Transverse colon (tissue), 4 donors: ENCODE data around the gene ATP5MK. TPM values are rescaled to one million over a fixed set of nuclear protein-coding genes. Genes with fewer than 3 reads are reported as not detected.

ENCODE experiments used
- DNase-seq: peaks from one replicate; pipeline ENCODE4 v3.0.0-alpha.2; 2019
- H3K27ac ChIP-seq, 4 donors: fragments of 200-600 bp; sonication (generic); 2 replicates each; pipeline ENCODE4 v1.5.1; 2016 to 2018; ENCODE audit warnings: inconsistent platforms in 4 of 4
- H3K27me3 ChIP-seq: fragments of 200-600 bp; sonication (generic); 2 replicates; pipeline ENCODE4 v1.5.1; 2017; ENCODE audit warnings: inconsistent platforms
- H3K36me3 ChIP-seq, 4 donors: fragments of 200-600 bp; sonication (generic); 2 replicates each; pipeline ENCODE4 v1.5.1; 2017 to 2019; ENCODE audit warnings: inconsistent platforms in 4 of 4
- H3K4me1 ChIP-seq, 4 donors: fragments of 200-600 bp; sonication (generic); 2 replicates each; pipeline ENCODE4 v1.5.1; 2017 to 2020; ENCODE audit warnings: inconsistent platforms in 4 of 4
- H3K4me3 ChIP-seq, 4 donors: fragments of 200-600 bp; sonication (generic); 1 replicate in 1 of 4; 2 replicates in 3 of 4; pipeline versions ENCODE4 v1.5.1 to v1.6.1; 2017 to 2019; ENCODE audit warnings: inconsistent platforms in 4 of 4
- H3K9me3 ChIP-seq, 2 donors: fragments of 200-600 bp; sonication (generic); 2 replicates each; pipeline ENCODE4 v1.5.1; 2017 to 2019; ENCODE audit warnings: inconsistent platforms in 2 of 2
- CTCF ChIP-seq, 5 experiments: fragments of 200-600 bp in 3 of 5; fragments of 450-650 bp in 2 of 5; sonication (generic) in 3 of 5; IDR thresholded peaks; 1 replicate in 2 of 5; 2 replicates in 3 of 5; pipeline ENCODE4 v1.5.1; 2016 to 2017; ENCODE audit warnings: antibody characterized with exemption in 5 of 5, inconsistent platforms in 3 of 5, mild to moderate bottlenecking in 2 of 5, moderate library complexity in 1 of 5
- EP300 ChIP-seq: sonication (generic); formaldehyde crosslinking; IDR thresholded peaks from one replicate; pipeline ENCODE4 v1.6.1; 2017; ENCODE audit warnings: antibody characterized with exemption, low read depth
- POLR2A ChIP-seq: fragments of 450-650 bp; IDR thresholded peaks from one replicate; pipeline ENCODE4 v1.6.1; 2016; ENCODE audit warnings: antibody characterized with exemption, mild to moderate bottlenecking, moderate library complexity
- POLR2AphosphoS5 ChIP-seq, 3 donors: sonication (generic); formaldehyde crosslinking; IDR thresholded peaks; one replicate each; pipeline ENCODE4 v1.6.1; 2016; ENCODE audit warnings: antibody characterized with exemption in 3 of 3
- WGBS, 2 donors: methylation state at CpG; one replicate each; pipeline ENCODE4 v1.1.5; 2018; ENCODE audit warnings: low coverage in 1 of 2; 5-methylcytosine and 5-hydroxymethylcytosine counted together
- in situ Hi-C, 4 donors: fragments of 200-750 bp; cut with MboI; loops; one replicate each; pipeline versions ENCODE4 v1.15.0 to v1.15.1; 2017; ENCODE audit warnings: low sequenced_read_pairs in 3 of 4, low pct_ligation_motif_present in 1 of 4, low pct_unique_long_range_greater_than_20kb in 1 of 4
- intact Hi-C: fragments of 100-400 bp; cut with DNase I; formaldehyde crosslinking; loops from one replicate; pipeline ENCODE4 v1.15.1; 2023; ENCODE audit warnings: low total_unique reads
- total RNA-seq, 4 donors: library from RNA; depleted of rRNA; stranded (reverse); fragments of >200 nt; gene quantifications; one replicate each; pipeline ENCODE4 v1.1.0, GENCODE V29; 2016

ATP5MK gene
- total RNA-seq, 4 donors from 2014 or later: 13.7 to 415 (median 216) TPM

DNA sequence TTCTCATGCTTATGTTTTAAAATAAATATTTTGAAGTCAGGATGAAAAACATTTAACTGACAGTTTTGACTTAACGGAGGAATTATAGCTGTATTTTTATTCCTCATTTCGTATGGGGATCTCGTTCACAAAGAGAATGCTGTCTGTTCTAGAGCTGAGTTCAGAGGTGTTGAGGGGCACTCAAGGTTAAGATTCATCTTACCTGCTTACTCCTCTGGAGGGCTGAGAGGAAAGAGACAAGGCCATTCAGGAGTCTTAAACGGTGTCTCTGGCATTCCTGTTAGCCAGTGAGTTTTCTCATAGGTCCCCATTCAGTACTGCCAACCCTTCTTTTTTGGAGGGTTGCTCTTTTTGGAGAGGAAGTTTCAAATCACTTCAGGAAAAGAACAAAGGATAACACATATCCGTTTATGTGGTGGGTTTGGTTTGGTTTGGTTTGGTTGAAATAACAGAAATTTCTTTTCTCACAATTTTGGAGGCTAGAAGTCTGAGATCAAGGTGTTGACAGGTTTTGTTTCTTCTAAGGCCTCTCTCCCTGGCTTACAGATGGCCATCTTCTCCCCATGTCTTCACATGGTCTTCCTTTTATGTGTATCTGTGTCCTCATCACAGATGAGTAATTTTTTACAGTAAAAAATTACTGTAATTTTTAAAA lies 32.8 kb upstream of the ATP5MK start:
- intact Hi-C loops: no loop called here
- Histone ChIP-seq H3K4me3 (no peak overlapping the region), H3K9me3 (no peaks in the 10 kb centered on the region), H3K27me3 (no peaks in the 10 kb centered on the region), H3K27ac (no peak overlapping the region), H3K36me3 (peaks cover 0 to 36% (median 14%) of the 10 kb centered on the region in 4 donors), H3K4me1 (no peaks in the 10 kb centered on the region)
- DNase-seq: no peak
- in situ Hi-C loops: loop anchor here in 1 of 4 donors (10.0 kb wide), 1 partner anchor 56 kb away; no protein-coding TSS in a partner anchor
- WGBS, 2 donors: 73 to 89% methylated on average over 4 to 5 of the region's 5 CpGs
- TF ChIP-seq CTCF (IDR thresholded peaks at IDR 0.05) (no peak), POLR2AphosphoS5 (IDR thresholded peaks at IDR 0.05) (no peak), POLR2A (no peak), EP300 (no peak)

- DNase-seq: no peak
- in situ Hi-C loops (loop anchor here in 1 of 4 donors (10.0 kb wide), 1 partner anchor 57 kb away; no protein-coding TSS in a partner anchor), intact Hi-C loops (no loop called here)
- no peak overlapping the region for H3K4me3 ChIP-seq
- peaks cover 0 to 39% (median 18%) of the 10 kb centered on the region in 4 donors for H3K36me3 ChIP-seq
- H3K4me1 ChIP-seq: no peaks in the 10 kb centered on the region
- H3K27ac ChIP-seq: no peak overlapping the region
- TF ChIP-seq EP300 (no peak), CTCF (IDR thresholded peaks at IDR 0.05) (no peak), POLR2A (no peak), POLR2AphosphoS5 (IDR thresholded peaks at IDR 0.05) (no peak)
- no peaks in the 10 kb centered on the region for H3K9me3 ChIP-seq
- WGBS, 2 donors: 88 to 96% methylated on average over 5 to 9 of the region's 9 CpGs
- no peaks in the 10 kb centered on the region for H3K27me3 ChIP-seq
These were observed 31.6 kb upstream of the ATP5MK start for GRCh38 chr10:103427866-103428265.

GRCh38 chr10:103423748-103424147 lies 27.5 kb upstream of the ATP5MK start:
- intact Hi-C loops (no loop called here), in situ Hi-C loops (loop anchor here in 2 of 4 donors (10.0 to 25.0 kb wide), 2 partner anchors 61 to 264 kb away; no protein-coding TSS in a partner anchor)
- 20 to 95% methylated on average over 1 to 5 of the region's 5 CpGs for WGBS, 2 donors
- no peak overlapping the region for H3K27ac ChIP-seq
- no peaks in the 10 kb centered on the region for H3K4me1 ChIP-seq
- H3K36me3 ChIP-seq: peaks cover 0 to 44% (median 15%) of the 10 kb centered on the region in 4 donors
- H3K4me3 ChIP-seq: no peak overlapping the region
- no peaks in the 10 kb centered on the region for H3K9me3 ChIP-seq
- DNase-seq: no peak
- H3K27me3 ChIP-seq: no peaks in the 10 kb centered on the region
- TF ChIP-seq CTCF (IDR thresholded peaks at IDR 0.05): no peak
- TF ChIP-seq POLR2A: no peak
- no peak for TF ChIP-seq EP300
- TF ChIP-seq POLR2AphosphoS5 (IDR thresholded peaks at IDR 0.05): no peak

DNA sequence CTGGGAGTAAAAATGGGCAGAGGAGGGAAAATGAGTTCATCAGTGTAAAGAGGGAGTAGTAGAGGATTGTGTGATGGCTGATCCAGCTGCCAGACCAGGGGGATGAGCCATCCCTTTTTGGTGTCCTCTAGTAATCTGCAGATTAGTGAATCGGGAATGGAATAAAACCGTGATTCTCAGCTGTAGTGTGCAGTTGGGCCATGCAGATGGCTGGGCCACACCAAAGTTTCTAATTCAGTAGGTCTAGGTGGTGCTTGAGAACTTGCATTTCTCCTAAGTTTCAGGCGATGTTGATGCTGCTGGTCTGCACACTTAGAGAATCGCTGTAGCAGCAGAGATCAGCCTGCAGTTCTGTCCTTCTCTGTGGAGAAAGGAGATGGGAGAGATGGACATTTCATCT lies 22.8 kb upstream of the ATP5MK start:
- H3K4me1 ChIP-seq: no peaks in the 10 kb centered on the region
- no peaks in the 10 kb centered on the region for H3K9me3 ChIP-seq
- H3K27ac ChIP-seq: no peak overlapping the region
- intact Hi-C loops (no loop called here), in situ Hi-C loops (loop anchor here in 2 of 4 donors (5.0 to 25.0 kb wide), 3 partner anchors 66 to 268 kb away; no protein-coding TSS in a partner anchor)
- TF ChIP-seq POLR2AphosphoS5 (IDR thresholded peaks at IDR 0.05) (no peak), CTCF (IDR thresholded peaks at IDR 0.05) (no peak), EP300 (no peak), POLR2A (no peak)
- no peak overlapping the region for H3K4me3 ChIP-seq
- no peak for DNase-seq
- peaks cover 0 to 47% (median 26%) of the 10 kb centered on the region in 4 donors for H3K36me3 ChIP-seq
- H3K27me3 ChIP-seq: no peaks in the 10 kb centered on the region
- 93% methylated on average over 2 to 4 of the region's 4 CpGs for WGBS, 2 donors
